ENCODE data around the gene ZNF134.

Gene ZNF134

GRCh38 chr19:57613941-57614743 is at the start of gene ZNF134:
Gene ZNF134, plus strand, starts transcription at chr19:57614242. Its CDS starts 5,227 bp downstream, at chr19:57619469.
- peak; percentile 90 for DNase-seq (ENCODE audit: low read depth)

- peak; percentile 13 for DNase-seq (ENCODE audit: low read depth)
These were observed 47.4 kb upstream of the ZNF134 start for GRCh38 chr19:57566396-57567265.

- DNase-seq (ENCODE audit: low read depth) = no peak
These were observed 43.3 kb upstream of the ZNF134 start for GRCh38 chr19:57570707-57571106.

- DNase-seq (ENCODE audit: low read depth) = no peak
These were observed 41.6 kb upstream of the ZNF134 start for GRCh38 chr19:57572415-57572947.

- no peak for DNase-seq (ENCODE audit: low read depth)
These were observed 37.4 kb upstream of the ZNF134 start for GRCh38 chr19:57576661-57577060.

GRCh38 chr19:57578487-57579205 is 35.4 kb upstream of the ZNF134 start, which contains the start of gene ZNF416:
Gene ZNF416, minus strand, starts transcription at chr19:57578911. Its CDS starts 207 bp downstream, at chr19:57578704.
- peak; percentile 99 for DNase-seq (ENCODE audit: low read depth)

- no peak for DNase-seq (ENCODE audit: low read depth)
These were observed 30.9 kb upstream of the ZNF134 start for GRCh38 chr19:57583104-57583520.

- DNase-seq (ENCODE audit: low read depth) = peak; percentile 94
These were observed 30.3 kb upstream of the ZNF134 start, which contains the start of gene ZIK1 for GRCh38 chr19:57583521-57584416. Gene ZIK1, plus strand, starts transcription at chr19:57584145. Its CDS starts 212 bp downstream, at chr19:57584357.

GRCh38 chr19:57587529-57587928 is 26.5 kb upstream of the ZNF134 start:
- DNase-seq (ENCODE audit: low read depth) = peak; percentile 80

- DNase-seq (ENCODE audit: low read depth) = no peak
These were observed 14.7 kb upstream of the ZNF134 start for GRCh38 chr19:57599377-57599760.

- peak; percentile 93 for DNase-seq (ENCODE audit: low read depth)
These were observed 14.2 kb upstream of the ZNF134 start, which contains the start of gene ZNF530 for GRCh38 chr19:57599761-57600383. Gene ZNF530, plus strand, starts transcription at chr19:57599885. Its CDS starts 4,461 bp downstream, at chr19:57604346.

- DNase-seq (ENCODE audit: low read depth) = no peak
These were observed 7.1 kb upstream of the ZNF134 start for GRCh38 chr19:57606931-57607330.

- DNase-seq (ENCODE audit: low read depth) = no peak
These were observed 2.9 kb upstream of the ZNF134 start for GRCh38 chr19:57611113-57611512.

GRCh38 chr19:57615346-57615745 is 1.3 kb downstream of the ZNF134 start:
- no peak for DNase-seq (ENCODE audit: low read depth)

- peak; percentile 9 for DNase-seq (ENCODE audit: low read depth)
These were observed 6.8 kb downstream of the ZNF134 start for GRCh38 chr19:57620673-57621348.

- no peak for DNase-seq (ENCODE audit: low read depth)
These were observed 9.0 kb downstream of the ZNF134 start for GRCh38 chr19:57623091-57623490.

- peak; percentile 95 for DNase-seq (ENCODE audit: low read depth)
These were observed 19.2 kb downstream of the ZNF134 start, which contains the start of gene ZNF211 for GRCh38 chr19:57632987-57633831. Gene ZNF211, plus strand, starts transcription at chr19:57633168. Its CDS starts 179 bp downstream, at chr19:57633347.

GRCh38 chr19:57633832-57634131 is 19.7 kb downstream of the ZNF134 start:
- no peak for DNase-seq (ENCODE audit: low read depth)

GRCh38 chr19:57637379-57637778 is 23.3 kb downstream of the ZNF134 start:
- DNase-seq (ENCODE audit: low read depth) = no peak
